ENCODE data around the gene PPARA.

Gene PPARA

DNA sequence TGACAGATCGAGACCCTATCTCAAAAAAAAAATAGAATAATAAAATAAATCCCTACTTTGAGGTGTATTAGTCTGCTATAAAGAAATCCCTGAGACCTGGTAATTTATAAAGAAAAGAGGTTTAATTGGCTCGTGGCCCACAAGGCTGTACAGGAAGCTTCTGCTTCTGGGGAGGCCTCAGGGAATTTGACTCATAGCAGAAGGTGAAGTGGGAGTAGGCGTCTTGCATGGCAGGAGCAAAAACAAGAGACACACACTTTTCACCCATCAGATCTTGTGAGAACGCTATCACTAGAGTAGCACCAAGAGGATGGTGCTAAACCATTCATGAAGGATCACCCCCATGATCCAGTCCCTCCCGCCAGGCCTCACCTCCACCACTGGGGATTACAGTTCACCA is 70.6 kb downstream of the PPARA start:
- DNase-seq: peak; percentile 10 to 14

DNA sequence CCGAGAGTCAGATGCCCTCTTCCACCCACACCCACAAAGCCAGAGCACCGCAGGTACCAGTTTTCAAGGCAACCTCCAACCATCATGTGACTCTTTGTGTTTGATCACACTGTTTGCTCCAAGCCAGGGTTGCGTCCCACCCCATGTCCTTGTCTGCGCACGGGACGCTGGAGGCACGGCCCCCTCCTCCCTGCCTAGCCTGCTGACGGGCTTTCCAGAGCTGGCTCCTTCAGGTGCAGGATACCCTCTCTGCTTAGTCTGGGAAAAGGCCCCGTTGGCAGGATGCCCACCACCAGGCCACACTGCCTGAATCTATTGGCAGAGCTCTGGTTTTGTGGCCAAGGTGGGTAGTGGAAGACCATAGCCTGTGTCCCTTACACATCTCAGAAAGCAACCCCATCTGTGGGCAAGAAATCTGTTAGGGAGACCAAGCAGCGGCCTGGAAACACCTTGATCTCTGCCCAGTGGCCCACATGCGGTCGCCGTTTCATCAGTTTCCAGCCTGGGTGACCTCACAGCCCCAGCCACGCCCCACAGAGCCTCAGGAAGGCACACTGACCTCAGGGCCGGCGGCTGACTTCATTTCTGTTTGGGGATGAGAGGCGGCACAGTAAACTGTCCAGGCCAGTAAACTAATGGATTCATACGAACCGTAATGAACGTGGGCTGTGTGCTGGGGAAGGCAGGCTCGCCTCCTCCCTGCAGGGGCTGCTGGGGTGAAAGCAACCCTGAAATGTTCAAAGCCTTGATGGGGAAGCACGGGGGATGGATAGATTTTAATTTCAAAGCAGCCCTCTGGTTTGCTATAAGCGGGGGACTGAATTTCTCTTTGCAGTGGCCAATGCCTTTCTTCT is 73.9 kb downstream of the PPARA start:
- no peak for DNase-seq

DNA sequence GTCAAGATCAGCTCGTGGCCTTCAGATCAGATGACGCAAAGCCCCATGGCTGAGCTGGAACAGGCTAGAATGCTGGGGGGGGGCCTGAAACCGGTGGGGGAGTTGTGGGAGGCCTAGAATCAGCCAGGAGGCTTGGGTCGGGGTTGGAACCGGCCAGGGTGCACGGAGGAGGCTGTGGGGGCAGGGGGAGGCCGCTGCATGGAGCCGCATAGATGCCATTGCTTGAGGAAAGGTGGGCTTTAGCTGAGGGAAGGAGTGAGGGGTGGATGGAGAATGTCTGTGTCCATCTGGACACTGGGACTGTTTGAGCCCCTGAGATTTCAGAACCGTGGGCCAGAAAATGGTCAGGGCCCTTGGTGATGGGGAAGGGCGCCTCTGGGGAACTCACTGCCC is 74.6 kb downstream of the PPARA start:
- no peak for DNase-seq

DNA sequence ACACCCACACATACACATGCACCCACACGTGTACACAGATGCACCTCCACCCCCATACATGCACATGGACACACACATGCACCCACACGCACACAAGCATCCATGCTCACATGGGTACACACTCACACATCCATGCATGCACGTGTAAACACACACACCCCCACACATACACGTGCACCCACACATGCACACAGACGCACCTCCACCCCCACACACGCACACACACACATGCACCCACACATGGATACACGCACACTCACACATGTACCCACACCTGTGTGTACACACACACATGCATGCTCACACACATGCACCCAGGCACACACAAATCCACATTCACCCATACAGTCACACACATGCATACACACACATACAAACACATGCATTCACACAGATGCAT is 75.3 kb downstream of the PPARA start:
- DNase-seq: no peak

DNA sequence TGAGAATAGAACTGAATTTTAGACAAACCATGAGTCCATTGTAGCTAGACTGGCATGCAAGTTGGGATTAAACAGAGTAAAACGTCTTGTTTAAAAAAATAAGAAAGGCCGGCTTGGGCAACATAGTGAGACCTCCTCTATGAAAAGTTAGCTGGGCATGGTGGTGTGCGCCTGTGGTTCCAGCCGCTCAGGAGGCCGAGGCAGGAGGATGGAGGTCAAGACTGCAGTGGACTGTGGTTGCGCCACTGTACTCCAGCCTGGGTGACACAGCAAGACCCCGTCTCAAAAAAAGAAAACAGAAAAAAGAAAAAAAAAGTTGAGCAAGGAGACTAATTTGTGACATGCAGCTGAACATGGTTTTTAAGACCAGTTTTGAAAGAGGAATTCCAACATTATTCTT is 76.3 kb downstream of the PPARA start:
- DNase-seq: no peak

DNA sequence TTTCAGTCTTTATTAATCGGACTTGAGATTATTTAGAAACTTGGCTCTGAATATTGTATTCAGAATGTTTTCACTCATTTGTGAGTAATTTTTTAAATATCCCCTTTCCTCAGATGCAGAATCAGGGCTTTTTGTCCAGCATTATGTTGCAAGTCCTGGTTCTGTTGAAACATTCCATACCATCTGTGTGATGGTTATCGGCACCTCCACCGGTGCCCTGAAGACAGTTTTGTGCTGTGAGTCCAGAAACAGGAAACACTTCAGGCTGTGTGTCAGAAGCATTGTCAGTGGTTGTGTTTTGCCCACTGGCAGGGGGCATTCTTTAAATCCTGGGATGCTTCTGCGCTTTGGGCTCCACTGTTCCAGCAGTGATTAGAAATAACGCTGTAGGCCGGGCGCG is 79.4 kb downstream of the PPARA start:
- DNase-seq: no peak

DNA sequence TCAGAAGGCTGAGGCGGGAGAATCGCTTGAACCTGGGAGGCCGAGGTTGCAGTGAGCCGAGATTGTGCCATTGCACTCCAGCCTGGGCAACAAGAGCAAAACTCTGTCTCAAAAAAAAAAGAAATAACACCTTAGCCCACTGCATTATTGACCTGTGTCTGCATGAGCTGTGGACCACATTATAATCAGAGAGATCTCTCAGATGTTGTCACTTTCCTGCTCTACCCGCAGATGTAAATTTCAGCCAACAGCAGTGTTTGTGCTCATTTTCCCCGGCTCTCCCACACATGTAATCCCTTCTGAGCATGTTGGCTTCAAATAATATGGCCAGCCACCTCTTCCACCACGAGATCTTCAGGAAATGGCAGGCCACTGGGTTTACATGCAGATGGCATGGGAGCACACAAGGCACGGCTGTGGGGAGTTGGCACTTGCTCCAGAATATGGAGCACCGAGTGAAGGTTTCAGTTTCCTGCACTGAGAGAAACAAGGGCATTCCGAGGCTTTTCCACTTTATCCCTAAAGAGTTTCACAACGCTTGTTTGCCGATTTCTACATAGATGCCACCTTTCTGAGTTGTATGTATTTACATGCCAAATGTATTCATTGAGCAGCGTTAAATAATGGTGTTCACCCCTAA is 80.1 kb downstream of the PPARA start:
- DNase-seq: no peak

DNA sequence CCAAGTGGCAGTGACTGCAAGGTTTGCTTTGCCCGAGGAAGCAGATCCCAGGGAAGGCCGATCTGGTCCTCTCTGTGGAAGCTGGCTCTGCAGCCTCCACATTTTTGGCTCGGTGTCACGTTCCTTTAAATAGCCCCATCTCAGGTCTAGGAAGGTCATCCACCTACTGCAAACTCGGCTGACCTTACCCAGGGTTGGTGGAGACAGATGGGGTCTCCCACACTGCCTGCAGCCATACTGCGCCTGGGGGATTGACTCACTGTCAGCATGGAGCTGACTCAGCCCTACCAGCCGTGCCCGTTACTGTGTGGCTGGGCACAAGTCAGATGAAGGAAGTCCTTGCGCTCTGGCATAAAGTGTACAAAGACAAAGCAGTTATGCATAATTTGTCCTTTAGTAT is 82.9 kb downstream of the PPARA start:
- peak; percentile 24 to 43 for DNase-seq

DNA sequence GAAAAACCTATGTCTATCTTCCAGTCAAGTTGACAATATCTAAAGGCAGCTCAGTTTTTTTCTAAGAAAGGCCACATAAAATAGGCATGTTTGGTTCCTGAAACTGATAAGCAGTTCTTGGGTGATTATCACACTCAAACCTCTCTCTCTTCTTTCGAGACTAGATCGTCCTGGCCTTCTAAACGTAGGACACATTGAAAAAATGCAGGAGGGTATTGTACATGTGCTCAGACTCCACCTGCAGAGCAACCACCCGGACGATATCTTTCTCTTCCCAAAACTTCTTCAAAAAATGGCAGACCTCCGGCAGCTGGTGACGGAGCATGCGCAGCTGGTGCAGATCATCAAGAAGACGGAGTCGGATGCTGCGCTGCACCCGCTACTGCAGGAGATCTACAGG is 84.6 kb downstream of the PPARA start:
- DNase-seq: no peak

DNA sequence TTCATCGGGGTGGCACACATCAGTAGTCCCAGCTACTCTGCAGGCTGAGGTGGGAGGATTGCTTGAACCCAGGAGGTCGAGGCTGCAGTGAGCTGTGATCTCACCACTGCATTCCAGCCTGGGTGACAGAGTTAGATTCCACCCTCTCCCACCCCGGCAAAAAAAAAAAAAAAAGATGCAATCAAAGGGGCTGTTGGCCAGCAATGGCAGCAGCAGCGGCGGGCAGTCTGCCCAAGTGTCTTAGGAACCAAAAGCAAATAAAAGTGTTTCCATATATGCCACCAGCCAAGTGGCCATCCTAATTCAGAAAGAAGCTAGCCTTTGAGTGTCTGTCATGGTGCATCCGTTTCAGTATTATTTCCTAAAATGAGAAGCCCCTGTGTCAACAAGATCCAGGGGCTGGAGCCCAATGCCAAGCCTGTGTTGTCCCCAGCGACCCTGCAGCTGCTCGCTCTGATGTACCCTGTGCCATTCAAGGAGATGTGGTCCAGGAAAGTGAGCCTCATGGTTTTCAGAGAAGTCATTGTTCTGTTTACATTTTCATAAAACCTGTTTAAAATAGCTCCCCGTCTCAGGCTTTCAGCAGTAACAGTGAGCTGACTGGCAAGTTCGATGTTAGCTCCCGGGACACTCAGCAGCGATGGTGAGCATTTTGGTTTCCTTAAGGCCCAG is 87.3 kb downstream of the PPARA start:
- DNase-seq: no peak

DNA sequence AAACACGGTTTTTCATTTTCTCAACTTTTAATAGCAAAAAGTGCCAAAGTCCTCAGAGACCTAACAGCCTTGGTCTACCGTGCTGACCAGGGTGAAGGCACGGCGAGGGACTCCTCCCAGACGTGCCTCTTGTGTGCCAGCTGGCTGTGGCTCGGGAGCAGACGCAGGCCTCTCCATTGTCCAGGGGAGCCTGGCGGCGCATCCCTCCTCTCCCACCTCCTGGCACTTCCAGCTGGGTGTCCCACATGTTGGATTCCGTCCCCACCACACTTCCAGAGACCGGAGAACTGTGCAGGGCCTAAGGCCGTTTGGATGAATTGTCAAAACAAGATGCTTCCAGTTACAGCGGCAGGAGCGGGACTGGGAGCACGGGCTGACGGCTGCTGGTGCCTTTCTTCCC is 88.2 kb downstream of the PPARA start:
- DNase-seq: no peak

DNA sequence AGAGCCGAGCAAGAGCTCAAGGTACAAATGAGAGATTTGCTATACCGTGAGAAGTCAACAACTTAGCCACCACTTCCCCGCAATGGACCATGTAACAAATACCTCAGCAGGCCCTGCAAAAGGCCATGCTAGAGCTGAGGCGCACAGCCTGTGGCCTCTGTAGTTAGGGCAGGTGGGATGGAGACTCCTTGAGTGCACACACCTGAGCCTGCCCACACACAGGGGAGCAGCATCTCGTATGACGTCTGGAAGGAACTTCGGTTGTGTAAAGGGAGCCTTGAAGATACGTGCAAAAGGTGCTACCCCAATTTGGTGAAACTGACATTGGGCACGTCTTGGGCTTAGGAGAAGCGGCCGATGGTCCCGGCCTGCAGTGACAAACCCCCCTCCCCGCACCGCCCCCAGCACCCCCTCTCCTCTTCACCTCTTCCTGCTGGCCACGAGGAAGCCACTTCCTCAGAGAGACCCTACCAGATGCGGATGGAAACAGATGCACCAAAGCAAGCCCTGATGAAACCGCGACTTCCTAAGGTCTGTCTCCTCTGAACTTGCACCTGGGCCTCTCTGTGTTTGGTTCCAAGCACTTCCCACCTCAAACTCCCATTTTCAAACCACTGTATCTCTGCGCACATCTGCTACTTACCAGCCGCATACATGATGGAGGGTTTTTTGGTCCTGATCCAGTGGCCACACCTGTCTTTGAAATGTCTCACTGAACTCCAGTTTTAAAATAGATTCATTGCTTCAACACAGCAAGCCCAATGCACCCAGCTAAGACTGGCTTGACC is 89.1 kb downstream of the PPARA start:
- DNase-seq: no peak

DNA sequence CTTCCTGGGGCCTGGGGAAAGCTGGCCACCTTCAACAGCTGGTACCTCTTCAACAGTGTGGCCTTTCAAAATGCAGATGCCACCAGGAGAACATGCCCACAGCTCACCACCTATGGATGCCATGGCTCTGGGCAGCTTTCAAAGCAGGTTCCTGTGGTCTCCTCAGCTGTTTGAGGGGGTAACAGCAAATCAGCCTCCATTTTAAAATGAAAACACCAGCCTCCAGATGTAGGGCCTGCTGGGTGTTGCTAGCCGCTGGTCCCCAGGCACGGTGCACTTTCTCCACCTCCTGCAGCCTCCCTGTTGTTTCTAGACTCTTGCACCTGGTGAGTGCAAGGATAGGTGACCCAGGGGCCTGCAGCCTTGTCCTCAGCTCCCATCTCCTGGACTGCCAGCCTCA is 89.7 kb downstream of the PPARA start:
- no peak for DNase-seq

DNA sequence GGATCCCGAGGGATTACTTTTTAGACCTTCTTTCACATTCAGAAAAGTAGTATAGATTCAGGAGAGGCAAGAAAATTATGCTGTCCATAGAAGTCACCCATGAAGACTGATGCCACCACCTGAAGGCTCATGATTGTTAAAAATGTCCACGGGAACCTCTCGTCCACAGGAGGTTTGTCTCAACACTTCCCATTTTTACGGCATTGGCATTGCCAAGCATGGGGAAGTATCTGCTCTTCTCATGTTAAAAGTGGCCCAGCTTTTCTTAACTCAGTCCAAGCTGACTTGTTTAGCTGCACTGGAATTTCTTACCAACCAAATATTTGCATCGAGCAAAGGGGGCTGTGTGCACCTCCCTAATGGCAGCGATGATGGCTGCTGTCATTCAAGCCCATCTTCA is 90.2 kb downstream of the PPARA start:
- no peak for DNase-seq

DNA sequence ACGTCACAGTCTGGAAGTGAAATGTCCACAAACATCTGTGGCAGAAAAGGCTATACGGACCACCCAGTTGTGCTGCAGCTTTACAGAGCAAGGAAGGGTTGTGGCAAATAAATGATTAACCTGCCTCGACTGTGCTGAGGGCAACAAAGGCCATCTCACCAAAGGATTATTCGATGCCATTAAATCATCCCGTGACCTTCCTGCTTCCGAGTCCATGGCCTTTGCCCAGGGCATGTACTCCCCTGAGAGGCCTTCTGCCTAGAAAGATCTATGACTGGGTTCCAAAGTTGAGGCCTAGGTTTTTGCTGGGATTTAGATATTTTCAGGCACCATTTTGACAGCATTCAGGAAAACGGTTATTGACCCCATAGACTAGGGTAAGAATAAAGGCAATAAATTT is 90.6 kb downstream of the PPARA start:
- no peak for DNase-seq

DNA sequence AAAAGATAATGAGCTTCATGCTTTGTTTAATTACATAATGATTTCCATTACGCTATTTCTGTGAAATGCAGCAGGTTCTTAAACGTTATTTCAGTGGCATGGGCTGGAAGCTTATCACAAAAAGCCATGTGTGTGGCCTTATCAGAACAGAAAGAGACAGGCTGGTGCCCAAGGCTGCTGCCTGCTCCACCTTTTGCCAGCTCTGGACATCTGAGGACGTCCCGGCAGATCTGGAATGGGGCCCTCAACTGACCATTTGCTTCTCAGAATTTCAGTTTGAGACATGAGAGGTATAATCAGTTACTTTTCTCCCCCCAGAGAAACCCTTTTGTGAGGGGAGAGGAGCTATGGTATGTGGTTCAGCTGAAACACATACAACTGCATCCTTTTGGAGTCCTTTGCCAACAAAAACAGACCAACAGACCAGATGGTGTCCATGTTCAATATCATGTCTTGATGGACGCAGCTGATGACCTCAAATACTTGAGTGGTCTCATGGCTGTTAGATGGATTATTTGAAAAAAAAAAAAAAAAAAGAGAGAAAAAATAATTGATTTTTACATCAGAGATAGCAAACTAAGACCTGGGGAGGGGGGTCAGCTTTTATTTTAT is 91.2 kb downstream of the PPARA start:
- DNase-seq: no peak

DNA sequence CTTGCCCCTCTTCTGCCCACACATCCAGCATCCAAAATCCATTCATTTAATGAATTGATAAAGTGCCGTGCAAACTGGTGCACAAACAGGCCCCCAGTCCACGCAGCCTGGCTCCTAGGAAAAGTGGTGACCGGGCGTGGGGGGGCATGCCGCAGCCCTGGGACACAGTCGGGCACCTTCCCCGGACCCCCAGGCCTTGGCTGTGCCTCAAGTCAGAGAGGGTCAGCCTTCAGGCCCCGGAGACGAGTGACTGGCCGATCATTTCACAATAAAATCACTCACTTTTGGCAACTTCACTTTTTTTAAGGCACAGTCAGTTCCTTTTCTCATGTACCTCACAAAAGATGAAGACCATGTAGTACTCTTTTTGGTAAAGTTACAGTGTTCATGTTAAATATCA is 91.8 kb downstream of the PPARA start:
- no peak for DNase-seq

DNA sequence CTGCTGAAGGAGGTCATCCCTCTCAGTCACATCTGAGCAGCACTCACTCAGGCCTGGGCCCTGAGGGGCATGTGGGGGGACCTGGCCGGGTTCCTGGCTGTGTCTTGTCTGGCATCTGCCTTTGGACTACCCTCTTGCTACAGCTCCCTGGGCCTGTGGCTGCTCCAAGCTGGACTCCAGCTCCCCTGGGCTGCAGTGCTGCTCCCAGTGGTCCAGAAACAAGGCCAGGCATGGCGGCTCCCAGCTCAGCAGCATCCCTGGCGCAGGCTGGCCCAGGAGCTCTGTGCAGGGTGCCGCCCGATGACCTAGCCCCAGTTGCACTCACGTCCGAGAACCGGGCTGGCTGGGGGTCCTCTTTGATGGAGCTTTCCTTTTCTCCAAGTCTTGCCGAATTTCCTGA is 94.4 kb downstream of the PPARA start:
- no peak for DNase-seq

DNA sequence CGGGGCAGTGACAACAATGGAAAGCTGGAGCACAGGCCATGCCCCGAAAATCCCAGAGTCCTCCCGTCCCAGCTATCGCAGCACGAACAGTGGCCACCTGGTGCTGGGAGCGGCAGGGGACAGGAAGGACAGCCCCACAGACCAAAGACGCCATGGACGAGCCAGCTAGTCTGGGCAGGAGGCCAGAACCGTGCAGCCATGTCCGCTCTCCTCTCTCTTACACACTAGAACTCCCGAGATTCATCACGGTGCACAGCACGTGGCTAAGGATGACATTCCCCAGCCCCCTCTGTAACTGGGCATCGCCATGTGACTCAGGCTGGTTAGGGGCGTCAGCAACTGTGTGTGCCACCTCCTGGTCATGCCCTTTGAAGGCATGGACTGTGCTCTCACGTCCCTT is 95.2 kb downstream of the PPARA start:
- DNase-seq: no peak

DNA sequence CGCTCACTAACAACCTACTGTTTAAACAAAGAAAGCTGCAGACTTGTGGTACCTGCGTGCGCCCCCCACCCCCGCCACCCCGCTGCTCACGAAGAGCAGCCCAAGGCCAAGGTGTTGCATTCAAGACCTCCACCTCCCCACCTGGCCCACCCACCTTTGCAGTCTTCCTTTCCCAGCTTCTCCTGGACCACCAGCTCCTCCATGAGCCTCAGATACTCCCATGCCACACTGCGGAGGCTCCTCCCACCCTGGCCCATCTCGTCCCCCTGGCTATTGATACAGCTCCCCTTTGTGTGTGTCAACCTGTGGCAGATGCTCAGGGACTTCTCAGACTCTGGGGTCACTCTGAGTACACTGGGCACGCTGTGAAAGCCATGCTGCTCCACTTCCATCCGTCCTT is 95.9 kb downstream of the PPARA start:
- DNase-seq: no peak

DNA sequence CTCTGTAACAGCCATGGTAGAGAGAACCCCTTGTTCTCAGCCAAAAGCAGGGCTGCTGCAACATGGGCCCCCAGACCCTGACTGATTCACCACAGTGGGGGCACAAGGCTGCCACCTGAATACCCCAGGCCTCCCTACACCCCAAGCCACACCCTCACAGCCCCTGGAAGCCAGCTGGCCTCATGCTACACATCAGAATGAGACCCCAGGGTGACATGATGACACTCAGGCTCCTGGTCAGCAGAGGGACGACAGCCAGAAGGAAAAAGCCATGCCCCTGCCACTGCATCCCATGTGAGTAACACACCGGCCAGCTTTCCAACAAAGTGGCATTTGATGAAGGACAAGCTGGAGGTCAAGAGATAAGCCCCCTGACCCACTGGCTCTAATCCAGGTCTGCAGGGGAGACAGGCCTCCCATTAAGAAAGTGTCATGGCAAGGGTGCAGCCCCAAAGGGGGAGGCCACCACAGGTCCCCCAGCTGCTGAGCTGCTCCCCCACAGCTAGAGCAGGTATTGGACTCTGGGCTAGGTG is 97.2 kb downstream of the PPARA start:
- no peak for DNase-seq

DNA sequence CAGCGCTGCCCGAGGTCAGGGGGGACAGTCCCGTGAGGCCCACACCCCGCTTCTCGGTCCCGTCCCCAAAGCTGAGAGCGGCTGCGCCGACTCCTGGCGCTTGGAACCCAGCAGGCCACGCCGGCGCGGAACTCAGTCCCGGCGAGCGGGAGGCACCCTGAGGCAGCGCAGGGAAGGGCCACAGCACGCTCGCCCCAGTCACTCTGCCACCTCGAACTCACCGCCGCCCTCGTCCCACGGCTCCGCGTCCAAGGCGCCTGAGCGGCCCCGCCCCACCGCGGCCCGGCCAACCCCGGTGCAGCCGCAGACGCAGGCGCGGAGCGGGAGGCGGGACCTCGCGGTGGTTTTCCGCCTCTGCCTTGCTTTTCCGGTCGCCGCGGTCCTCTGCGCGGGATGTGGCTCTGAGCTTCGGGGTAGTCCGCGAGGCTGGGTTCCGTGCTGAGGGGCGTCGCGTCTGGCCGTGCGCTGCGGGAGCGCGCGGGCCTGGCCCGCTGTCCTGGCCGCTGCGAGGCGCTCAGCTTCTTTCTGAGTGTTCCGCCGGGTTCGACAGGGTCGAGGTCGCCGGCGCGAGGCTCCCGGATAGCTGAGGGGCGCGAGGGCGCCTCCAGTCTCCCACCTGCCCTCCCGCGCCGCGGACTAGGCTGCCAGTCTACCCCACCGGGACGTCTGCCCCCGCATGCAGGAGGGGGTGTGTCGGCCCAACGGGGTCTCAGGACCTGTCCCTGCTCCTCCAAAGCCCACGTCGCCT is 99.9 kb downstream of the PPARA start, which contains the start of gene CDPF1:
TSS of gene CDPF1 (minus strand) at position 259 of the 748 bp plus-strand sequence. CDS start 2,009 bp downstream, outside the sequence.
- DNase-seq: peak; percentile 78 to 86
